Memory B cell (primary cell): Measurements from ENCODE around the gene PLPP7.
"Not testable (repeated sequence)": the region's sequence is repeated elsewhere in the genome, so short reads cannot be mapped to it uniquely, and the experiment has no call there.

Experiments used
- ATAC-seq: fragments of 150-1000 bp; cut with Tn5 transposase; 2 replicates; pipeline ENCODE4 v1.10.0; 2021; ENCODE audit warnings: low read depth, mild to moderate bottlenecking, moderate library complexity
- DNase-seq, 2 donors: peaks; one replicate each; pipeline ENCODE4 v3.0.0; 2022; ENCODE audit warnings: low spot score in 2 of 2
- H3K27ac Mint-ChIP-seq: one replicate; pipeline ENCODE4 v1.8.0; 2022; ENCODE audit warnings: mild to moderate bottlenecking, moderate library complexity, mixed read lengths
- H3K27me3 Mint-ChIP-seq: one replicate; pipeline ENCODE4 v1.8.0; 2022; ENCODE audit warnings: mixed read lengths
- H3K36me3 Mint-ChIP-seq: one replicate; pipeline ENCODE4 v1.8.0; 2022; ENCODE audit warnings: mild to moderate bottlenecking, mixed read lengths
- H3K4me1 Mint-ChIP-seq: one replicate; pipeline ENCODE4 v1.8.0; 2022; ENCODE audit warnings: mixed read lengths
- H3K4me3 Mint-ChIP-seq: one replicate; pipeline ENCODE4 v1.8.0; 2022; ENCODE audit warnings: mild to moderate bottlenecking, moderate library complexity, mixed read lengths
- H3K9me3 Mint-ChIP-seq: one replicate; pipeline ENCODE4 v1.8.0; 2022; ENCODE audit warnings: mixed read lengths

PLPP7 gene

DNA sequence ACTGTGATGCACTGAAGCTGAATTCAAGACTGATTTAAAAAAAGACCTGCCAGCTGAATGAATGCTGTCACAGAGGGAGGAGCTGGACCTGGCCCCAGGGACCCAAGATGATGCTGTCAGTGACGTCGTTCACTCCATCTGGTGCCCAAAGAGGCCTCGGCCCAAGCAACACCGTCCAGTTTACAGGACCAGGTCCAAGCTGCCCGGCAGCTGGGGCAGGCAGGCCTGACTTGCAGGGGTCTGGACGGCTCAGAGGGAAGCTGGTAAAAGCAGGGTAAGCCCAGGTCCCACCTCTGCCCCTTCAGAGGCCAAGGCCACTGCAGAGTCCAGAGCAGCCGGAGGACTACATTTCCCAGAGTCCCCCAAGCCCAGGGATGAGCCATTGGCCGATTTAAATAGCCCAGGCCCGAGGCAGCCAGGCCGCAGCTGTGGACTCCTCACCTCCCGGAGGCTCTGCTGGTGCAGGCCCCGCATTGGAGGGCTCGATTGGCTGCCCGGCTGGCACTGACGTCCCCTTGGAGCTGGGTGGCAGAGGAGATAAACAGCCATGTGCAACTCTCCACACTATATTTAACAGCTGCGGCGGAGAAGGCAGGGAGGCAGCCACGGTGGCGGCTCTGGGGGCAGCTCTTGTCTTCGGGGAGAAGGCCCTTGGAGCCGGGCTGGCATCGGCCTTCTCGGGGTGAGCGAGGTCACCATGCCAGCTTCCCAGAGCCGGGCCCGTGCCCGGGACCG, at the start of gene PLPP7:
Gene PLPP7, plus strand, starts transcription at position 423 of the 735 bp plus-strand sequence. Its CDS starts 275 bp downstream, at position 698.
- Mint-ChIP-seq H3K27ac (no peak within 1 kb of the TSS), H3K4me3 (peak within 1 kb of the TSS; percentile 14), H3K27me3 (no peaks in the 10 kb centered on the region), H3K4me1 (no peaks in the 10 kb centered on the region), H3K9me3 (no peaks in the 10 kb centered on the region), H3K36me3 (no peaks in the 10 kb centered on the region)
- DNase-seq: no peak
- ATAC-seq: no peak

DNA sequence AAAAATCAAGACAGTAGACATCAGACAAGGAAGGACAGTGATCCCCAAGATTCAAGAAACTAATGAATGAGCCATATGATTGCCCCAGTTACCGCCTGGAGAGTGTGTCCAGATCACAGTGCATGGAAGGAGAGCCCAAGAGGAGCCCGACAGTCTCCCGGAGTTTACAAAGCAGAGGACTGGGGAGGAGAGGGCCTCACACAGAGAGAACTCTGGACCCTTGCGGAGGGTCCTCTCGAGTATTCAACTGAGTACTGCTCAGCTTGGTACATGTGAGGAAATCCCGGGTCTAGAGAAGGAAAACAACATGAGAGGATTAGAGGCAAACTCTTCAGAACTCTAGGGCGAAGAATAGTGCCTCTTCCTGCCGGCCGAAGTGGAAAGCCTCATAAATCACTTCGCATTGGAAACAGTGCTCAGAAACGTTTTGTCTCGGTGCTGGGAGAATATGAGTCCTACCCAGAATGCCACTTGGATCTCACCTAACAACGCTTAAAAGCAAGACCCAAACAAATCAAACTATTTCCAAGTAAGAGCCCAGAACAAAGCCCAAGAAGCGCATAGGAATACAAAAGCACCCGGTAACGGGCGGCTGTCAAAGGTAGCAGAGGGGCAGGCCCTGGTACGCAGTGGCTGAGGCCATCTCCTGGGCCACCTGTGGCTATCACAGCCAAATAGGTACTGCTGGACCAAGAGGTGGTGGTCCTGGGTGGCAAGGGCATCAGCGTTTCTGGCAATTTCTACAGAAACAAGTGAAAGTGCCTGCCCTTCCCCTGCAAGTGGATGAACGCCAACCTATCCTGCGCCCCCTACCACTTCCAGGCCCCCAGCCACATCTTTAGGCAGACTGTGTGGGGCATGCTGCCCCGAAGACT, 49.2 kb upstream of the PLPP7 start:
- Mint-ChIP-seq H3K4me1 (peaks cover 11% of the 10 kb centered on the region), H3K9me3 (peaks cover 4% of the 10 kb centered on the region), H3K36me3 (peaks cover 3% of the 10 kb centered on the region), H3K27me3 (no peaks in the 10 kb centered on the region), H3K4me3 (no peak overlapping the region), H3K27ac (no peak overlapping the region)
- no peak for ATAC-seq
- DNase-seq: no peak

DNA sequence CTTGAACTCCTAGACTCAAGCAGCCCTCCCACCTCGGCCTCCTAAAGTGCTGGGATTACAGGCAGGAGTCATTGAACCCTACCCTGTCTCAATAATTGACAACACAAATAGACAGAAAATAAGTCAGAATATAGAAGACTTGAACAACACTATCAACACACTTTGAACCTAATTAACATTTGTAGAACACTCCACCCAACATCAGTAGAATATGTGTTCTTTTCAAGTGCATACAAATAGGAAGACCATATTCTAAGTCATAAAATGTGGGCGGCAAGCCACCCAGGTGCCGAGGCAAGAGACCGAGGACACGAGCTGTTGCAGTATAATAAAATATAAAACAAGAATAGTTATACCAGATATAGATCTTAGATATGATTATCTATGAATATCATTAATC, 45.2 kb upstream of the PLPP7 start:
- H3K4me1 Mint-ChIP-seq, H3K36me3 Mint-ChIP-seq, H3K4me3 Mint-ChIP-seq, ATAC-seq, H3K9me3 Mint-ChIP-seq, H3K27me3 Mint-ChIP-seq, DNase-seq, H3K27ac Mint-ChIP-seq: not testable (repeated sequence)

DNA sequence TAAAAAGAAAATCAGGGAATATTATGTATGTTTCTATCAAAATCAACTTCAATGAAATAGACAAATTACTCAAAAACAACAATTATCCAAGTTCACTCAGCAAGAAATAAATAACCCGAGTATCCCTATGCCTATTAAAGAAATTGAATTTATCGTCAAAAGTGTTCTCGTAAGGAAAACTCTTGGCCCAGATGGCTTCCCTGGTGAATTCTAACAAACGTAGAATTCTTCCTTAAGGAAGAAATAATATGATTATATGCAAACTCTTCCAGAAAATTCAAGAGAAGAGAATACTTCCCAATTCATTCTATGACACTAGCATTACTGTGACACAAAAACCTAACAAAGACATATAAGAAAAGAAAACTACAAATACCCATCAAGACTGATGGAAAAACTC, 42.9 kb upstream of the PLPP7 start:
- Mint-ChIP-seq H3K4me1 (no peaks in the 10 kb centered on the region), H3K9me3 (peaks cover 4% of the 10 kb centered on the region), H3K36me3 (peaks cover 3% of the 10 kb centered on the region), H3K27ac (no peak overlapping the region), H3K27me3 (no peaks in the 10 kb centered on the region), H3K4me3 (no peak overlapping the region)
- DNase-seq (no peak), ATAC-seq (no peak)

DNA sequence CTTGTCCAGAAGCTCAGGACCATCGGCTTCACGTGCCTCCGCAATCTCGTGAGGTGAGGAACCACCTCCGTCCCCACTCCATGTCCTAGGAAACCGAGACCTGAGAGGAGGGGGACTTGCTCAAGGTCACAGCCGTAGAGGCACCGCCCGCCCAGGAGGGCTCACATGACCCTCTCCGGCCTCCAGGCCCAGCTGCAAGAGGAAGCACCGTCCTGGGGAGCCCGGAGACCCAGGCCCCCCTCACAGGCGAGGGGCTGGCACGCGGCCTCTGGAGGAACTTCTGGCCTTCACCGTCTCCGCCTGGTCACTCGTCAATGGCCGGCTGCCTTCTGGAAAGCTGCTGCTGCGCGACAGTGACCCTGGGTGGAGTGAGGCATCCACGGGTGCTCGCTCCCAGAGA, 37.4 kb upstream of the PLPP7 start:
- Mint-ChIP-seq H3K9me3 (no peaks in the 10 kb centered on the region), H3K27ac (peak overlapping the region; percentile 90), H3K36me3 (no peaks in the 10 kb centered on the region), H3K4me1 (peaks cover 20% of the 10 kb centered on the region), H3K4me3 (peak overlapping the region; percentile 11), H3K27me3 (no peaks in the 10 kb centered on the region)
- ATAC-seq (no peak), DNase-seq (no peak)

DNA sequence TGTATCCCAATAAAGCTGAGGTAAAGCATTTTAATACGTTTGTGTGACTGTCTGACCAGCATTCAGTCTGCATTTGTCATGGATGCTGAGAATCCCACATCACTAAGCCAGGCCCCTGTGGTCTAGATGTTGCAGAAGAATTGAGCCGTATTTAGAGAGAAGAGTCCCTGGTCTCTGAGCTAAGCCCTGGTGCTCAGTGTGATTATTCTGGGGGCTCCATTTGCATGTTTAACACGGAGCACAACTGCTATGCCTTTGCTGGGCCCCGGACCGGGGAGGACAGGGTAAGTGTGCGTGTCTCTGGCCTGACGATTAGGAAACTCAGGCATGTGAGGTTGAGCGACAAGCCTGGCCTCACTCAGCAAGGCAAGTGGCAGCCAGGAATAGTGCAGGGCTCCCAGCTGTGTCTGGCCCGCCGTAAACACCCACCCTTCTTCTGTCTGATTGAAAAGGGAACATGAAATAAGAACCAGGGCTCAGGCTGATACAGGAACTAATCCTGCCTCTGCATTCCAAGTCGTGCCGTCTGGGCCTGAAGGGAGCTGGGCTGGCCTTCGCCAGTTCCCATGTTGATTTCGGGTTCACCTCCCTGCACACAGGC, 35.5 kb upstream of the PLPP7 start:
- no peak for DNase-seq
- H3K27me3 Mint-ChIP-seq: no peaks in the 10 kb centered on the region
- no peaks in the 10 kb centered on the region for H3K9me3 Mint-ChIP-seq
- peak overlapping the region; percentile 82 for H3K27ac Mint-ChIP-seq
- H3K36me3 Mint-ChIP-seq: no peaks in the 10 kb centered on the region
- peak overlapping the region; percentile 65 for H3K4me3 Mint-ChIP-seq
- peak; percentile 18 for ATAC-seq
- peaks cover 20% of the 10 kb centered on the region for H3K4me1 Mint-ChIP-seq

DNA sequence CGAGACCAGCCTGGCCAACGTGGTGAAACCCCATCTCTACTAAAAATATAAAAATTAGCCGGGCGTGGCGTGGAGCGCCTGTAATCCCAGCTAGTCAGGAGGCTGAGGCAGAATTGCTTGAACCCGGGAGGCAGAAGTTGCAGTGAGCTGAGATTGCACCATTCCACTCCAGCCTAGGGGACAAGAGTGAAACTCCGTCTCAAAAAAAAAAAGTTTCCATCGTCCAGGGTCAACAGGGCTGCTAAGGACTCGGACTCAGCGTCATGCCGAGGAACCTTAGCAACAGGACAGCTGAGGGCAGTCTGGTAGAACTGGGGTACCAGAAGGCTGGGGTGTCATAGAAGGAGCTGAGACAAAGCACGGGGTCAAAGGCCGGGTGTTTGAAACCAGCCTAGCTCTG, 34.9 kb upstream of the PLPP7 start:
- Mint-ChIP-seq H3K9me3 (no peaks in the 10 kb centered on the region), H3K27me3 (no peaks in the 10 kb centered on the region), H3K4me3 (peak overlapping the region; percentile 8), H3K27ac (peak overlapping the region; percentile 82), H3K36me3 (no peaks in the 10 kb centered on the region), H3K4me1 (peaks cover 20% of the 10 kb centered on the region)
- ATAC-seq (no peak), DNase-seq (no peak)

DNA sequence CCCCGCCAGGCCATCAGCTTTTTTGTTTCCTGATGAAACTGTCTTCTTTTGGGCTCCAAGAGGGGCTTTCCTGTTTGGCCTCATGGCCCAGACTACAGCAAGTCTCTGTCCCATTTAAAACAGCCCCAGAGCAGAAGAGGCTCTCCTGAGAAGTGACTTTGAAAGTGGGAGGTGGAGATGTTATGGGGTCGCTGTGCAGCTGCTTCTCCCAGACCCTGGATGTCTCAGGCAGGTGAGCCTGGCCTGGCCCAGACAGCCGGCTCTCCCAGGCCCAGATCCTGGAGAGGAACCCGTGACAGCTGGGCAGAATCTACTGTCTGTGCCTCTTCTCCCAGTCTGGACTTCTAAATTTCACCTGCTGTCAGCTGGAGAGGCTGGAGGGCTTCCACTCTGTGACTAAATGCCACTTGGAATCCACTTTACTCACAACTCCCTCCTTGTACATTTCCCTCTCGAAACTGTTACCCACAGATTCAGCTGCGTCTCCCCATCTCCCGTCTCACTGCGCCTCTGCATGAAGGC, 33.8 kb upstream of the PLPP7 start:
- H3K9me3 Mint-ChIP-seq: no peaks in the 10 kb centered on the region
- H3K4me3 Mint-ChIP-seq: peak overlapping the region; percentile 98
- no peak for ATAC-seq
- H3K27me3 Mint-ChIP-seq: no peaks in the 10 kb centered on the region
- H3K4me1 Mint-ChIP-seq: peaks cover 20% of the 10 kb centered on the region
- DNase-seq: no peak
- H3K27ac Mint-ChIP-seq: peak overlapping the region; percentile 95
- H3K36me3 Mint-ChIP-seq: peaks cover 5% of the 10 kb centered on the region

DNA sequence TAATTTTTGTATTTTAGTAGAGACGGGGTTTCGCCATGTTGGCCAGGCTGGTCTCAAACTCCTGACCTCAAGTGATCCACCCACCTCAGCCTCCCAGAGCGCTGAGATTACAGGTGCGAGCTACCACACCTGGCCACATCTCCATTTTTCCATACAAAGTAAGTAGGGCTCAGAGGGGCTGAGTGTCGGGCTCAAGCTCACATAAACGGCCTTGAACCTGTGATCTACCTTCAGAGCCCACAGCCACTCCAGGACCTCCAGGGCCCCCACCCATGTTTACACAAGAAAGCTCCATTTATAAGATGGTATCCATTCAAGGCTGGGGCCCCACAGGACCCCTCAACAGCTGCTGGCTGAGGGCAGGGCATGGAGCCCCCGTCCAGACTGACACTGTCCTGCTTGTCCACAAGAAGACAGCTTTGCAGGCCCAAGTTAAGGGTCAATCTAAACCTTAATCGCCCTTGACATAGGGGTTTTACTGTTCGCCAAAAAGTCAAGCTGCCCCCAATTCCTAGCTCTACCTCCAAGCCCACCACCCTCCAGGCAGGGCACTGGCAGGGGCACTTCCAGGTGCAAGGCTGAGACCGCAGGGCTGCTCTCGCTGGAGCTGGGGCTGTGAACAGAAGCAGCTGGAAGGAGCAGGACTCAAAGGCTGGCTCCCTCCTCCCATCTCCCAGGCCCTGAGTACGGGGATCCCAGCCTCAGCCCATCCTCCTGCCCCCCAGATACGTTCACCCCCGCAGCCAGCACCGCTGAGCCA, 32.1 kb upstream of the PLPP7 start:
- DNase-seq (no peak), ATAC-seq (no peak)
- Mint-ChIP-seq H3K4me1 (peaks cover 20% of the 10 kb centered on the region), H3K4me3 (peak overlapping the region; percentile 42), H3K36me3 (peaks cover 9% of the 10 kb centered on the region), H3K9me3 (no peaks in the 10 kb centered on the region), H3K27me3 (no peaks in the 10 kb centered on the region), H3K27ac (peak overlapping the region; percentile 58)

DNA sequence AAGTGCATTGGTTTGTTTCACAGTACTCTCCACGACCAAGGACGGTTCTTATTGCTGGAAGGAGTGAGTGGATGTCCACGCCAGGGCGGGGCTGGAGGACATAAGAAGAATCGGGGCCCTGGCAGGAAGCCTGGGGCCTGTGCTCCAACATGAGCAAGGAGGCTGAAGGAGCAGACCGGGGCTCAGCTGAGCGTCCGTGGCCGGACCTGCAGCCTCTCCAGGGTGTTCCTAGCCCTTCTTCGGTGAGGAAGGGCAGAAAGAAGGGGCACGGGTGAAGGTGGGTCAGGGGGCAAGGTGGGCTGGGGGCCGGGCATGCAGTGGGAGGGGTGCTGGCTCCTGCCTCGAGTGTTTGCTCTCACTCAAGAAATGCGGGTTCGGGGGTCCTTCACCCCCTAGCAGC, 31.3 kb upstream of the PLPP7 start:
- Mint-ChIP-seq H3K9me3 (no peaks in the 10 kb centered on the region), H3K4me1 (peaks cover 20% of the 10 kb centered on the region), H3K27me3 (no peaks in the 10 kb centered on the region), H3K36me3 (peaks cover 13% of the 10 kb centered on the region), H3K27ac (peak overlapping the region; percentile 58), H3K4me3 (no peak overlapping the region)
- DNase-seq (no peak), ATAC-seq (no peak)

DNA sequence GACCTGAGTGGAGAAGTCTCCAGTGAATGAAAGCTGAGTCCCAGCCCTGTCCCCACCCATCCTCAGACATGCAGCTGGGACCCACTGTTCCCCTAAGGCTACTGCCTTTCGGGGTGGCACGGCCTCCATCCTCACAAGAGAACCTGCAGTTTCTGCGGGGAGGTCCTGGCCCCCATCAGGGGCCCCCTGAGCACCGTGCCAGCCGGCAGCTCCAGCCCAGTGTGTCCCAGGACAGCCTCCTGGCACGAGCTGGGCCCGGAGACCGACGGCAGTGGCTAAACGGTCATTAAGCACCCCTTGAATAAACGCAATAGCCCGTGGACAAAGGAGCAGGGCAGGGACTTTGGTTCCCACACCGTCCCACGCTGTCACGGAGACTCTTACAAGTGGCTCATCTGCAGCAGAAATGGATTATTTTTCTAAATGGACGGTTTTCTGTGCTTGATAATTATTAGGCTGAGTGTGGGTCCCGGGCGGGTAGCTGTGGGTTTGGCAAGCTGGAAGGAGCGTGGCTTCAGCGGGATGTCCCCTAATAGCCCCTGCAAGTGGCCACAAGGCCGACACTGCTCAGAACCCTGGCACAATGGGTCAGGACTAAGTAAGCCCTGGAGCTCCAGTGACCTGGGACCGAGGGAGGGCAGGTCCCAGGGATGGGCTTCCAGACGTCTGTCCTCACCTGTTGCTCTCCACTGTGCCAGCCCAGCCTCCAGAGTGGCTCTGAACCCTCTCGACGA, 30.7 kb upstream of the PLPP7 start:
- no peaks in the 10 kb centered on the region for H3K27me3 Mint-ChIP-seq
- no peak for ATAC-seq
- peaks cover 13% of the 10 kb centered on the region for H3K36me3 Mint-ChIP-seq
- H3K4me1 Mint-ChIP-seq: peaks cover 20% of the 10 kb centered on the region
- H3K27ac Mint-ChIP-seq: no peak overlapping the region
- DNase-seq: no peak
- no peaks in the 10 kb centered on the region for H3K9me3 Mint-ChIP-seq
- no peak overlapping the region for H3K4me3 Mint-ChIP-seq

DNA sequence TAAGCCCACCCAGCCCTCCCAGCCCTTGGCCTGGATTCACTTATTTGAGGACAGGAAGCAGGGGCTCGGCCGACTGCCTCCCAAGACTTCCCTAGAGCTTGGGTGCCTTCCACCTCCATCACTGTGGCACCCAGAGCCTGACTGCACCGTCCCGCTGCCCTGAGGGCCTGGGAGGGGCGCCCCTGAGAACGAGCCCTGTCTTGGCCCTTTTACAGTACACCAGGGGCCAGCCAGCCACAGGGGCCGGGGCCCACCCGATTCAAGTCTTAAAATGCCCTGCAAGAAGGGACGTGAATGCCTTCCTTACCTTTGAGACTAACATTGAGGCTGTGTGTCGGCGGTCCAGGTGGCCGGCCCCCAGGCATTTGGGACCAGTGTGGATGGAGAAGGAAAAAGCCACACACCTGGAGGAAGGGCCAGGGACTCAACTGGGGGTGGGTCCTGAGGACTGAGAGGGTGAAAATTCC, 30.1 kb upstream of the PLPP7 start:
- peaks cover 13% of the 10 kb centered on the region for H3K36me3 Mint-ChIP-seq
- ATAC-seq: no peak
- H3K4me1 Mint-ChIP-seq: peaks cover 15% of the 10 kb centered on the region
- H3K27me3 Mint-ChIP-seq: no peaks in the 10 kb centered on the region
- H3K4me3 Mint-ChIP-seq: no peak overlapping the region
- no peak for DNase-seq
- no peaks in the 10 kb centered on the region for H3K9me3 Mint-ChIP-seq
- H3K27ac Mint-ChIP-seq: no peak overlapping the region
